IPS DF 19.7 (cell line): ENCODE data around the gene DHH.
"Not testable (repeated sequence)": the region's sequence is repeated elsewhere in the genome, so short reads cannot be mapped to it uniquely, and the experiment has no call there.

Source experiments
- DNase-seq: peaks from one replicate; pipeline ENCODE4 v3.0.0-alpha.2; 2013; ENCODE audit warnings: low read depth, low spot score

Gene DHH

DNA sequence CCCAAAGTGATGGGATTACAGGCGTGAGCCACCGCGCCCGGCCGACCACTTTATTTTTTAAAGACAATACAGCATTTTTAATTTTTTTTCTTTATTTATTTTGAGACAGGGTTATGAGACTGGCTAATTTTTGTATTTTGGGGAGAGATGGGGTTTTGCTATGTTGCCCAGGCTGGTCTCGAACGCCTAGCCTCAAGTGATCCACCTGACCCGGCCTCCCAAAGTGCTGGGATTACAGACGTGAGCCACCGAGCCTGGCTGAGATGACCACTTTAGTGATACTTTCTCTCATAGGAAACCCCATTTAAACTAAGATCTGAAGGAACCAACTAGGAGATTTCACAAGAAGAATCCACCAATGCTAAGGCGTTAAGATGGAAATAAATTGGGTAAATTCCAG is 23.6 kb downstream of the DHH start:
- no peak for DNase-seq

DNA sequence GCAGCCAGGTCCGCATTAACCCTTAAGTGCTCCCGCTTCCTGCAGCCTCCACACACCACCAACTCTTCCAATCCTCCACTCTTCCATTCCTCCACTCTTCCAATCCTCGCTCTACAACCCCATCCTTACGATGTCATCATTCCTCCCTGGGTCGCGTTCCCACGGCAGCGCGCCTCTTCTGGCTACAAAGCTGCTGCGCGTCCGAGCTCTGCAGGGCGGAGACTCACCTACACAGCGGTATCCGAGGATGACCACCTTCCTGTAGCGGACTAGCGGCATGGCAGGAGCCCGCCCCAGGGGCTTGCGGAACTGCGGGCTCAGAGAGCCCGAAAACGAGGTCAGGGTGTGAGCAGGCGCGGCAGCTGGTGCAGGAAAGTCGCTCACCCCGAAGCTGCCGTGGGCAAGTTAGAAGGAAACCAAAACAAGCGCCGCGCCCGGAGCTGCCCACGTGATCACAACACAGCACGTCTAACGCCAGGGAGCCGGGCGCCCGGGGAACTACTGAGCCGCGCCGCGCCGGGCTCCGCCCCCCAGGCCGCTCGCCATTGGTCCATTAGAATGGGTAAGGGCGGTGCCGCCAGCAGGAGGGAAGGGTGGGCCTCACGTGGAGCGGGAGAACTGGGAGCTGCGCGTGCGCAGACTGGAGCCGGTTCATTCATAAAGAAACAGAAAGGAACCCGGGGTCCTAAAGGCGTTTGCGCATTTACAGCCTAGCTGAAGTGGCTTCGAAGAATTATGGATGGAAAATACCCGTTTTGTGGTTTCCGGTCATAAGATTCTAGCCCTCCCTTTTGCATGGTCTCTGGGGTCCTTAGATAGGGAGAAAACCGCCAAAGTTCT is 24.9 kb downstream of the DHH start, which contains the start of gene RHEBL1:
RHEBL1 (minus strand) TSS at position 473 of the 840 bp plus-strand sequence; CDS start at position 279, 194 bp downstream.
- no peak for DNase-seq

DNA sequence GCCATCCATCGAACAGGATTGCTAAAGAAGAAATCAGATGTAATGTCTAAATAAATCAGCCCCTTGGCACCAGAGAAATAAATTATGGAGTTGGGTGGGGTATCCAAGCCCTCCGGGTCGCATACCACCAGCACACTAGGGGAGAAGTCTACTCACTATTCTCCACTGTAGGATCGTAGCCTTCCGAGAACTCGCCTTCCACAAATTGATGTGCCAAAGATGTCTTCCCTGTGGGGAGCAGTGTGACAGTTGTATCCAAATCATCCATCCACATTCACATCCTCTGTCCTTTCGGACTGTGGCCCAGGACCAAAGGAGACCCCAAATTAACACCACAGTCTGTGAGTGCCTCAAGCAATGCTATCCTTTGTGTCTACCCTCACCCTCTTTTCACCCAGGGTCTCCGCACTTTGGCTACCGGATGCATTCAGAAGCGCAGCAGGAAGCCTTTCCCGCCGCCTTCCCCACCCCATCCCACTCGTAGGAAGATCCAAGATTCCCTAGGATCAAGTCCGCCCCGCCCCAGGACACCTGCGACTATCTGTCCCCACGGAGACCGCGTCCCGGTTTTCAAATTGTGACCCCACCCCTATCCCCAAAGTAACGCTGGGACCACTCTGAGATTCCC is 25.6 kb downstream of the DHH start:
- DNase-seq: no peak

GRCh38 chr12:49066120-49066519 is 28.5 kb downstream of the DHH start:
- no peak for DNase-seq

GRCh38 chr12:49064767-49065152 is 29.8 kb downstream of the DHH start:
- no peak for DNase-seq

- not testable (repeated sequence) for DNase-seq
Measured at GRCh38 chr12:49061916-49062315, 32.7 kb downstream of the DHH start.

- no peak for DNase-seq
Measured at GRCh38 chr12:49061157-49061650, 33.4 kb downstream of the DHH start.

- DNase-seq: peak; percentile 93
Measured at GRCh38 chr12:49060237-49061156, 34.1 kb downstream of the DHH start, which contains the start of gene KMT2D. Gene KMT2D (minus strand): TSS chr12:49060794. CDS start chr12:49055324, 5,470 bp downstream.

GRCh38 chr12:49059299-49060171 is 35.1 kb downstream of the DHH start:
- DNase-seq: no peak

- no peak for DNase-seq
Measured at GRCh38 chr12:49059045-49059298, 35.6 kb downstream of the DHH start.

- DNase-seq: no peak
Measured at GRCh38 chr12:49058366-49059044, 36.1 kb downstream of the DHH start.

- DNase-seq: no peak
Measured at GRCh38 chr12:49057888-49058287, 36.7 kb downstream of the DHH start.

DNA sequence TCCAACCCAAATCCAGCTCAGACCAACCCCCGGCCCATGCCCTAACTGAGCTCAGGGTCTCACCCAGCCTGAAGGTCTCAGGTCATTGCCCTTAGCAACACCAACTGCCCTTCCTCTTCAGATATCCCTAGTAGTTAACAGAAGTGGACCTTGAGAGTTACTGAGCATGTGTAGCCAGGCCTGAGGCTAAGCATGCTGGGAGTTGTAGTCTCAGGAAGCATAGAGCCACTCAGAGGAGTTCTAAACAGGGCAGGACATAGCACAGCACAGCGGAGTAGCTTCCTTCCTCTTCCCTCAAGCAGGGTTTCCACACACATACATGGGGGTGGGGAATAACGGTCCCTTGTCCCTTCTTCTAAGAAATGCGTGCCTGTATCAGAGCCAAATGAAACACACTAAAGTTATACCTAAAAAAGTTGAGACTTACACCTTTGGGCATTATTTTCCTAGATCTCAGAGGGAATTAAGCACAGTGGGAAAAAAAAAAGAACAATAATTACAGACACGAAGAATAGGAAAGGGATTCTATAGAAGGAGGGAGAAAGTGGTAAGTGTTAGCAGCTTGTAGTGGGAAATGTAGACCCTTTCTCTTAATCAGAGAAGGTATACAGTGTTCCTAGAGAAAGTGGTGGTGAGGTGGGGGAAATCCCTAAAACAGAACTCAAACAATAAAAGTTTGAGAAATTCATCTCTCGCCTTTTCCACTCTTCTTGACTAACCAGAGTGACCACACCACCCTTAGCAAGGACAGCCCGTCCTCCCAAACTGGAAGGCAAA is 38.4 kb downstream of the DHH start:
- peak; percentile 75 for DNase-seq

- DNase-seq: no peak
Measured at GRCh38 chr12:49055092-49055491, 39.5 kb downstream of the DHH start.

- DNase-seq: no peak
Measured at GRCh38 chr12:49054524-49054923, 40.1 kb downstream of the DHH start.

DNA sequence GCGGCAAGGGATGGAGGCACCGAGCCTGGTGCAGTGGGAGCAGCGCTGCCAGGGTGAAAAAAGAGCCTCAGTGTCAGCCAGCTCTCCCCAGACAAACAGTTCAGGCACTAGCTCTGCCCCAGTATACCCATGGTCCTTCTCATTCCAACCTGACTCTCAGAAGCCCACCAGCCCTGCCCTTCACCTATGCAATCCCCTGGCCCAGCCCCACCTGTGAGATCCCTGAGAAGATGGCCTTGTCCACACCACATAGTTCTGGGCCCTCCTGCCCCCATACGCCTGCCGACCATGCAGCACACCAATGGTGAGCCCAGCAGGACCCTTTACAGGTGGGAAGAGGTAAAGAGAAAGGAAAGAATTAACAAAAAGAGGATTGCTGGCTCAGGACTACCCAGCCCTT is 40.5 kb downstream of the DHH start:
- no peak for DNase-seq

- no peak for DNase-seq
Measured at GRCh38 chr12:49052451-49053208, 42.0 kb downstream of the DHH start.

DNA sequence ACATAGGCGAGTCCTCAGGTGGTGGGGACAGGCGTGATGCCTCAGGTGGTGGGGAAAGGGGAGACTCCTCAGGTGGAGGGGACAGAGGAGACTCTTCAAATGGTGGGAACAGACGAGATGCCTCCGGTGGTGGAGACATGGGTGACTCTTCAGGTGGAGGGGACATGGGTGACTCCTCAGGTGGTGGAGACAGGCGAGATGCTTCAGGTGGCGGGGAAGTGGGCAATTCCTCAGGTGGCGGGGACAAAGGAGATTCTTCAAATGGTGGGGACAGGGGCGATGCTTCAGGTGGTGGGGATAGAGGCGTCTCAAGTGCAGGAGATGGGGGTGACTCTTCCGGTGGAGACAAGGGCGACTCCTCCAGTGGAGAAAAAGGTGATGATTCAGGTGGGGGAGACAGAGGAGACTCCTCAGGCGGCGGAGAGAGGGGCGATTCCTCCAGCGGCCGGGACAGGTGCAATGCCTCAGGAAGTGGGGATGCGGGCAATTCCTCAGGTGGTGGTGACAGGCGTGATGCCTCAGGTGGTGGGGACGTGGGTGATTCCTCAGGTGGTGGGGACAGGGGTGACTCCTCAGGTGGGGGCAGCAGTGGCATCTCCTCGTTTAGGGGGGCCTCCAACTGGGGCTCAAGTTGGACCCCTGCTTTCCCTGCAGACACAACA is 42.7 kb downstream of the DHH start:
- DNase-seq: no peak
